OCI-LY7 (cell line): ENCODE data around the gene IDH2.

ENCODE experiments used
- CTCF ChIP-seq: fragments of 200-600 bp; sonication (generic); conservative IDR thresholded peaks from 2 replicates; pipeline ENCODE4 v1.5.1; 2014; ENCODE audit warnings: mild to moderate bottlenecking, antibody characterized with exemption, low read length, moderate library complexity, mixed read lengths
- EZH2phosphoT487 ChIP-seq: fragments of 200-600 bp; sonication (generic); IDR thresholded peaks from 2 replicates; pipeline ENCODE4 v1.6.1; 2018; ENCODE audit warnings: low read depth, borderline replicate concordance, mild to moderate bottlenecking, mixed run types, antibody characterized with exemption, low read length, moderate library complexity, mixed read lengths

DNA sequence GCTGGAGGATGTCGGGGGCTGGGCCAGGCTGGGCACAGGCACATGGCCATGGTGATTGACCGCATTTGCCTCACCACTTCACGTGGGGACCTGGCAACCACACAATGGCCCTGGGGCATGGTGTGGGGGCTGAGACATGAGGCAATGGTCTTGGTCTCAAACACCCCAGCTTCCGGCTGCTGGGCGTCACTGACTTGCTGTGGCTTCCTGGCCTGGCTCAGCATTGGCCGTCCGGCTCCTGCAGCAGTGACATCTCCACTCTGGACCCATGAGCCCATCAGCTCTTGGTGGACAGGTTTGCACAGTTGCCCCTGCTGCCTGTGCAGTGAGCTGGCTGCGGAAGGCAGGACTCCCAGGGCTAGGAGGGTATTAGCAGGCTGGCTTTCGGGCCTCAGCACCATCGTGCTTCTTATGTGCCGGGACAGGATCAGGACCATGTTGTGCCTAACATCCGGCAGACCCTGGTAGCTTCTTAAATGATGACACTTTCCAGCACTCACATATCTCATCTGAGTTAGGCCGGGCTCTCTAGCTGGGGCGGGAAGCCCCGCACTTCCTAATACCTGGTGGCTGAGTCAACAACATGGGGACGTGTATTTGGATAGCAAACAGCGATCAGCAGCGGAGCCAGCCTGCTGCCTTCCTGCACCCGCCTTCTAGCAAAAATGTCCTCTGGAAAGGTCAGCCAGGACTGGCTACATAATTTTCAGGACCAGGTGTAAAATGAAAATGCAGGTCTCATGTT, 67.0 kb downstream of the IDH2 start:
- TF ChIP-seq CTCF (no peak), EZH2phosphoT487 (no peak)
